Measurements from ENCODE around the gene GRIPAP1. TPM values are rescaled to one million over a fixed set of nuclear protein-coding genes. Genes with fewer than 3 reads are reported as not detected.

The GRIPAP1 gene
- polyA plus RNA-seq, 4 donors, result 42.5 to 56.1 (median 48.4) TPM

DNA sequence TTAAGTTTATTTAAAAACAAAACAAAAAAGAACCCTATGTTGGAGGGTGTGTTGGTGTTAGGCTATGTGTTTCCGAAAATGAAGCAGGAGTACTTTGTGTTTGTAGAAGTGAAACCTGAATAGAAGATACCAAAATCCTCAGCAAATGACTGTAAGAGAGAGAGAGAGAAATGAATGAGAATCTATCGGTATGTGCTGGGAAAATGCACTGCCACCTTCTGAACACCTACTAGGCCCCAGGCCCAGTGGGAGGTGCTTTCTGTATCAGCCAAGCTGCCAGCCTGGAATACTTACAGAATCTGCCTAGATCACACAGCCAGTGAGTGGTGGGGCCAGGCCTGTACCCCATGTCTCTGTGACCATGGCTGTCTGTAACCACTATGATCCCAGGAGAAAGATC lies 68.3 kb downstream of the GRIPAP1 start:
- DNase-seq (ENCODE audit: low read depth in 4 of 4, low spot score in 3 of 4), result no peak

- no peak for DNase-seq (ENCODE audit: low read depth in 4 of 4, low spot score in 3 of 4)
These were observed 74.2 kb downstream of the GRIPAP1 start for GRCh38 chrX:48927736-48928382.

GRCh38 chrX:48927123-48927522 lies 74.9 kb downstream of the GRIPAP1 start:
- no peak for DNase-seq (ENCODE audit: low read depth in 4 of 4, low spot score in 3 of 4)

DNA sequence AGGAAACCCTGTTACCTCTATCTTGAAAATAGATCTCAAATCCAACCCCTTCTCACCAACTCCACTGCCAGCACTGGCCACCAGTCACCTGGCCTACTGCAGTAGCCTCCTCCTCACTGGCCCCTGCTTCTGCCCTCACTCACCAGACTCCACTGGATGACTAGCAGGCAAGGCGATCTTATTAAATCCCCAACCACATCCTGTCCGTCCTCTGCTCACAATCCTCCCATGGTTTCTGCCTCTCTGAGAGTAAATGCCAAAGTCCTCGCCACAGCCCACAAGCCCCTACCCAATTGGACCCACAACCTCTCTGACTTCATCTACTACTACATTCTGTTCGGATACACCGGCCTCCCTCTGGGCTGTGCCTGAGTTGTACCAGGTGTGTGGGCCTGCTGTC lies 77.8 kb downstream of the GRIPAP1 start:
- DNase-seq (ENCODE audit: low read depth in 4 of 4, low spot score in 3 of 4), result no peak

DNA sequence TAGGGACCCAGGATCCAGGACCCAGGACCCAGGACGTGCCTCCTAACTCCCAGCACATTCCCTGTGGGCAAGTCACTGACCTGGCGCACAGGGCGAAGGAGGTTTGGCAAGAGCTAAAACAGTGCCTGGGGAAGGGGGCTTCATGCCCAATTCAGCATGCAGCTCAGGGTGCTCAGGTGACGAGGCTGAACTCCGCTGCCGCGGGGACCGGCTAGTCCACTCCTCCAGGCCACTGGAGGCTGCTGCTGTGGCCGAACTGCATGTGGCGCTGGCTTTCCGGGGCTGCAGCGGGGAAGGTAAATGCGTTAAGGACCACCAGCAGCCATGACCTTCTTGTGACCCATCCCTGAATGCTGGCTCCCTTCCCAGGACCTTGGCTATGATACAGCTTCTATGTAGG lies 78.3 kb downstream of the GRIPAP1 start:
- DNase-seq (ENCODE audit: low read depth in 4 of 4, low spot score in 3 of 4), result no peak

Other genes starting within 250 kb of the GRIPAP1 start
- gene GLOD5, start 240.5 kb downstream of the GRIPAP1 start, polyA plus RNA-seq (ENCODE audit: insufficient read length in 4 of 4), result 1 to 10 TPM; 1.5 to 2.4 (median 1.7) TPM
- 1 to 10 TPM in 1 of 4 donors, under 1 TPM in 3; 0.53 to 1.0 (median 0.72) TPM for gene GATA1, start 215.7 kb downstream of the GRIPAP1 start, polyA plus RNA-seq (ENCODE audit: insufficient read length in 4 of 4)
- 100 to 1,000 TPM; 158 to 174 (median 167) TPM for gene HDAC6, start 200.2 kb downstream of the GRIPAP1 start, polyA plus RNA-seq (ENCODE audit: insufficient read length in 4 of 4)
- under 1 TPM in 3 of 4 donors, not detected in 1; 0.04 to 0.21 (median 0.17) TPM for gene ERAS, start 175.8 kb downstream of the GRIPAP1 start, polyA plus RNA-seq (ENCODE audit: insufficient read length in 4 of 4)
- gene PCSK1N, start 166.7 kb downstream of the GRIPAP1 start, polyA plus RNA-seq (ENCODE audit: insufficient read length in 4 of 4), result 10 to 100 TPM in 2 of 4 donors, 1 to 10 TPM in 2; 6.0 to 20.2 (median 11.3) TPM
- gene TIMM17B, start 104.5 kb downstream of the GRIPAP1 start, polyA plus RNA-seq (ENCODE audit: insufficient read length in 4 of 4), result 10 to 100 TPM; 38.7 to 58.2 (median 40.4) TPM
- 10 to 100 TPM; 72.7 to 85.3 (median 77.8) TPM for gene PQBP1, start 104.3 kb downstream of the GRIPAP1 start, polyA plus RNA-seq (ENCODE audit: insufficient read length in 4 of 4)
- gene SLC35A2, start 90.6 kb downstream of the GRIPAP1 start, polyA plus RNA-seq (ENCODE audit: insufficient read length in 4 of 4), result 10 to 100 TPM; 34.2 to 36.6 (median 35.9) TPM
- 1 to 10 TPM; 5.9 to 7.7 (median 7.4) TPM for gene PIM2, start 83.2 kb downstream of the GRIPAP1 start, polyA plus RNA-seq (ENCODE audit: insufficient read length in 4 of 4)
- 10 to 100 TPM; 60.6 to 66.9 (median 64.5) TPM for gene OTUD5, start 44.7 kb downstream of the GRIPAP1 start, polyA plus RNA-seq (ENCODE audit: insufficient read length in 4 of 4)
- gene KCND1, start 30.4 kb downstream of the GRIPAP1 start, polyA plus RNA-seq (ENCODE audit: insufficient read length in 4 of 4), result 1 to 10 TPM; 2.5 to 4.1 (median 2.9) TPM
- 10 to 100 TPM; 28.7 to 32.8 (median 30.6) TPM for gene TFE3, start 41.1 kb upstream of the GRIPAP1 start, polyA plus RNA-seq (ENCODE audit: insufficient read length in 4 of 4)
- gene CCDC120, start 56.7 kb upstream of the GRIPAP1 start, polyA plus RNA-seq (ENCODE audit: insufficient read length in 4 of 4), result 10 to 100 TPM; 10.2 to 12.7 (median 11.2) TPM
- gene PRAF2, start 71.7 kb upstream of the GRIPAP1 start, polyA plus RNA-seq (ENCODE audit: insufficient read length in 4 of 4), result 10 to 100 TPM; 37.1 to 47.1 (median 42.3) TPM
- gene WDR45, start 77.6 kb upstream of the GRIPAP1 start, polyA plus RNA-seq (ENCODE audit: insufficient read length in 4 of 4), result 10 to 100 TPM; 54.1 to 57.3 (median 55.3) TPM
- 10 to 100 TPM; 21.4 to 28.3 (median 24.5) TPM for gene GPKOW, start 121.5 kb upstream of the GRIPAP1 start, polyA plus RNA-seq (ENCODE audit: insufficient read length in 4 of 4)
- gene MAGIX, start 160.5 kb upstream of the GRIPAP1 start, polyA plus RNA-seq (ENCODE audit: insufficient read length in 4 of 4), result 1 to 10 TPM; 4.3 to 7.9 (median 5.5) TPM
- gene PLP2, start 169.6 kb upstream of the GRIPAP1 start, polyA plus RNA-seq (ENCODE audit: insufficient read length in 4 of 4), result 10 to 100 TPM; 33.5 to 41.7 (median 36.1) TPM
- 1 to 10 TPM; 3.5 to 5.1 (median 4.5) TPM for gene PRICKLE3, start 184.1 kb upstream of the GRIPAP1 start, polyA plus RNA-seq (ENCODE audit: insufficient read length in 4 of 4)
- gene SYP, start 197.9 kb upstream of the GRIPAP1 start, polyA plus RNA-seq (ENCODE audit: insufficient read length in 4 of 4), result 1 to 10 TPM; 1.5 to 3.1 (median 2.3) TPM
- under 1 TPM; 0.08 to 0.45 (median 0.22) TPM for gene CACNA1F, start 231.1 kb upstream of the GRIPAP1 start, polyA plus RNA-seq (ENCODE audit: insufficient read length in 4 of 4)
- 10 to 100 TPM; 16.5 to 23.6 (median 17.4) TPM for gene CCDC22, start 233.2 kb upstream of the GRIPAP1 start, polyA plus RNA-seq (ENCODE audit: insufficient read length in 4 of 4)

All from right renal pelvis (tissue), 4 donors.